Prostate gland (tissue), 2 donors: Measurements from ENCODE around the gene HS1BP3.

Experiments used
- CTCF ChIP-seq, 4 experiments: fragments of 200-600 bp in 2 of 4; fragments of 450-650 bp in 2 of 4; sonication (generic) in 2 of 4; IDR thresholded peaks; 1 replicate in 3 of 4; 2 replicates in 1 of 4; pipeline ENCODE4 v1.5.1; 2016 to 2019; ENCODE audit warnings: antibody characterized with exemption in 4 of 4, mild to moderate bottlenecking in 2 of 4, moderate library complexity in 2 of 4
- POLR2A ChIP-seq: fragments of 450-650 bp; IDR thresholded peaks from one replicate; pipeline ENCODE4 v1.6.1; 2016; ENCODE audit warnings: antibody characterized with exemption, mild to moderate bottlenecking

- TF ChIP-seq CTCF (IDR thresholded peaks at IDR 0.05) (no peak), POLR2A (no peak)
These were observed 463 bp downstream of the HS1BP3 start for GRCh38 chr2:20650393-20650876.
